Mucosa of descending colon (tissue), 3 donors: Measurements from ENCODE around the gene NECAP2. TPM values are rescaled to one million over a fixed set of nuclear protein-coding genes. Genes with fewer than 3 reads are reported as not detected.
"Not testable (repeated sequence)": the region's sequence is repeated elsewhere in the genome, so short reads cannot be mapped to it uniquely, and the experiment has no call there.

Experiments
- ATAC-seq: fragments of 200-7000 bp; cut with Tn5 transposase; one replicate; pipeline ENCODE4 v1.9.1; 2020; ENCODE audit warnings: mild to moderate bottlenecking, moderate library complexity
- DNase-seq, 3 donors: peaks; one replicate each; pipeline ENCODE4 v3.0.0-alpha.2; 2020
- H3K36me3 ChIP-seq: fragments of 200-600 bp; one replicate; pipeline ENCODE4 v1.8.0; 2021; ENCODE audit warnings: low read depth, mild to moderate bottlenecking
- H3K4me1 ChIP-seq: fragments of 200-600 bp; one replicate; pipeline ENCODE4 v1.8.0; 2021; ENCODE audit warnings: low read depth, mild to moderate bottlenecking
- H3K4me3 ChIP-seq: fragments of 200-600 bp; one replicate; pipeline ENCODE4 v1.8.0; 2021; ENCODE audit warnings: mild to moderate bottlenecking
- H3K9me3 ChIP-seq: fragments of 200-600 bp; one replicate; pipeline ENCODE4 v1.8.0; 2021; ENCODE audit warnings: mild to moderate bottlenecking
- intact Hi-C, 2 donors: fragments of 100-400 bp; cut with DNase I in 1 of 2; cut with micrococcal nuclease in 1 of 2; formaldehyde crosslinking; loops; one replicate each; pipeline versions ENCODE4 v1.11.0 to v1.11.1; 2022; cut with DNase I, micrococcal nuclease
- total RNA-seq, 3 donors: library from RNA; stranded (reverse); fragmentation: NEBNext Ultra II Directional in 2 of 3; extraction: Animal tissue kit (Norgen Biotek cat#: 25700) in 2 of 3; gene quantifications; one replicate each; pipeline versions ENCODE4 v1.2.1 to v1.2.4, GENCODE V29; 2021 to 2023
- TF ChIP-seq, protein P1 (sequence below): fragments of 200-600 bp; IDR thresholded peaks from one replicate; pipeline ENCODE4 v1.8.0; 2022; ENCODE audit warnings: antibody characterized with exemption, mild to moderate bottlenecking
- donor health status: DM: no; HTN: no; CAD: no; lungs with moderate emphysema.
- donor health status: DM: no; HTN: no; CAD: no.
- donor health status: DM: no; HTN: yes; CAD: no.

Gene NECAP2
- total RNA-seq, 3 donors from 2014 or later, result 34.4 to 50.9 (median 43.8) TPM

- TF ChIP-seq, protein P1, sequence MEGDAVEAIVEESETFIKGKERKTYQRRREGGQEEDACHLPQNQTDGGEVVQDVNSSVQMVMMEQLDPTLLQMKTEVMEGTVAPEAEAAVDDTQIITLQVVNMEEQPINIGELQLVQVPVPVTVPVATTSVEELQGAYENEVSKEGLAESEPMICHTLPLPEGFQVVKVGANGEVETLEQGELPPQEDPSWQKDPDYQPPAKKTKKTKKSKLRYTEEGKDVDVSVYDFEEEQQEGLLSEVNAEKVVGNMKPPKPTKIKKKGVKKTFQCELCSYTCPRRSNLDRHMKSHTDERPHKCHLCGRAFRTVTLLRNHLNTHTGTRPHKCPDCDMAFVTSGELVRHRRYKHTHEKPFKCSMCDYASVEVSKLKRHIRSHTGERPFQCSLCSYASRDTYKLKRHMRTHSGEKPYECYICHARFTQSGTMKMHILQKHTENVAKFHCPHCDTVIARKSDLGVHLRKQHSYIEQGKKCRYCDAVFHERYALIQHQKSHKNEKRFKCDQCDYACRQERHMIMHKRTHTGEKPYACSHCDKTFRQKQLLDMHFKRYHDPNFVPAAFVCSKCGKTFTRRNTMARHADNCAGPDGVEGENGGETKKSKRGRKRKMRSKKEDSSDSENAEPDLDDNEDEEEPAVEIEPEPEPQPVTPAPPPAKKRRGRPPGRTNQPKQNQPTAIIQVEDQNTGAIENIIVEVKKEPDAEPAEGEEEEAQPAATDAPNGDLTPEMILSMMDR, result no peak
- Histone ChIP-seq H3K4me3 (no peak overlapping the region), H3K4me1 (no peaks in the 10 kb centered on the region), H3K36me3 (no peaks in the 10 kb centered on the region), H3K9me3 (no peaks in the 10 kb centered on the region)
- ATAC-seq (no peak), DNase-seq (no peak)
- intact Hi-C loops, result no loop called here
These were observed 22.3 kb downstream of the NECAP2 start for GRCh38 chr1:16462773-16463330.

GRCh38 chr1:16464917-16465625 lies 24.5 kb downstream of the NECAP2 start:
- intact Hi-C loops, result no loop called here
- Histone ChIP-seq H3K9me3 (no peaks in the 10 kb centered on the region), H3K4me1 (no peaks in the 10 kb centered on the region), H3K36me3 (no peaks in the 10 kb centered on the region), H3K4me3 (no peak overlapping the region)
- TF ChIP-seq, protein P1, result no peak
- no peak for ATAC-seq
- DNase-seq, result no peak

GRCh38 chr1:16468558-16468957 lies 28.0 kb downstream of the NECAP2 start:
- intact Hi-C loops, result no loop called here
- Histone ChIP-seq H3K4me1 (no peaks in the 10 kb centered on the region), H3K4me3 (no peak overlapping the region), H3K9me3 (no peaks in the 10 kb centered on the region), H3K36me3 (peaks cover 4% of the 10 kb centered on the region)
- TF ChIP-seq, protein P1, result no peak
- DNase-seq (no peak), ATAC-seq (no peak)

DNA sequence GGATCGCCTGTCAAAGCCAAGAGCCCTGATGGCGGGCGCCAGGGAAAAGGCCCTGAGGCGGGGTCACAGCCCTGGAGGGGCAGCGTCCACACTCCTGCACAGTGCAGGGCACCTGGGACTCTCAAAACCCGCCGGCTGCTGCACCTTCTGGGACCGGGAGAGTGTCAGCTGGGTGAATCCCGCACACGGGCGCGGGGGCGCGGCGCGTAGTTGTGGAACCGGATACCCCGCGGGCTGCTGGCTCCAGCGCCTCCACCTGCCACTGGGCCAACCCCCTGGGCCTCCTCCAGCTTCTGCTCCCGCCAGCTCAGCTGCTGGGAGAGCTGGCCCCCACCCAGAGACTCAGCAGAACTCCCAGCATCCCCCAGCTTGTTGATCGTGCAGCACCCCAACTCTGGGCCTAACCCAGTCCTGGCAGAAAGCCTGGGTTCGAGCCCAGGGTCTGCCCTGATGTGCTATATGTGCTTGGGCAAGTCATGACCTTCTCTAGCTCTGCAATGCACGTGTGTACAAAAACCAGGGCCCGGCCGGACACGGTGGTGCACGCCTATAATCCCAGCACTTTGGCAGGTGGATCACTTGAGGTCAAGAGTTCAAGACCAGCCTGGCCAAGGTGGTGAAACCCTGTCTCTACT lies 33.8 kb downstream of the NECAP2 start:
- intact Hi-C loops, result no loop called here
- ATAC-seq (no peak), DNase-seq (no peak)
- Histone ChIP-seq H3K4me1 (no peaks in the 10 kb centered on the region), H3K36me3 (peaks cover 4% of the 10 kb centered on the region), H3K4me3 (no peak overlapping the region), H3K9me3 (no peaks in the 10 kb centered on the region)
- TF ChIP-seq, protein P1, result no peak

DNA sequence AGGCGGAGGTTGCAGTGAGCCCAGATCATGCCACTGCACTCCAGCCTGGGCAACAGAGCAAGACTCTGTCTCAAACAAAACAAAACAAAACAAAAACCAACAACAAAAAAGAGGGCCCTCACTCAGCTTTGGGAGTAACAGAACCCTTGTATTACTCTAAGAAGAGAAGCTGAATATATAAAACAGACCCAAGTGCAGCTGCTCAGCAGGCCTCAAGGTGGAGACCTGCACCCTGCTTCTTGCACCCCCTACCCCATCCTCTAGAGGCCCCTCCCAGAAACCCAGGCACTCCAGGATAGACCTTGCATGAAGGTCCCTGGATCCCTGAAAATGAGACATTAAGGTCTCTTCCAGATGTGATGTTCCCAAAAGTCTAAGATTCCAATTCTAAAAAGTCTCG lies 34.4 kb downstream of the NECAP2 start:
- H3K36me3 ChIP-seq, H3K9me3 ChIP-seq, H3K4me1 ChIP-seq, DNase-seq, ATAC-seq, intact Hi-C loops, H3K4me3 ChIP-seq: not testable (repeated sequence)

DNA sequence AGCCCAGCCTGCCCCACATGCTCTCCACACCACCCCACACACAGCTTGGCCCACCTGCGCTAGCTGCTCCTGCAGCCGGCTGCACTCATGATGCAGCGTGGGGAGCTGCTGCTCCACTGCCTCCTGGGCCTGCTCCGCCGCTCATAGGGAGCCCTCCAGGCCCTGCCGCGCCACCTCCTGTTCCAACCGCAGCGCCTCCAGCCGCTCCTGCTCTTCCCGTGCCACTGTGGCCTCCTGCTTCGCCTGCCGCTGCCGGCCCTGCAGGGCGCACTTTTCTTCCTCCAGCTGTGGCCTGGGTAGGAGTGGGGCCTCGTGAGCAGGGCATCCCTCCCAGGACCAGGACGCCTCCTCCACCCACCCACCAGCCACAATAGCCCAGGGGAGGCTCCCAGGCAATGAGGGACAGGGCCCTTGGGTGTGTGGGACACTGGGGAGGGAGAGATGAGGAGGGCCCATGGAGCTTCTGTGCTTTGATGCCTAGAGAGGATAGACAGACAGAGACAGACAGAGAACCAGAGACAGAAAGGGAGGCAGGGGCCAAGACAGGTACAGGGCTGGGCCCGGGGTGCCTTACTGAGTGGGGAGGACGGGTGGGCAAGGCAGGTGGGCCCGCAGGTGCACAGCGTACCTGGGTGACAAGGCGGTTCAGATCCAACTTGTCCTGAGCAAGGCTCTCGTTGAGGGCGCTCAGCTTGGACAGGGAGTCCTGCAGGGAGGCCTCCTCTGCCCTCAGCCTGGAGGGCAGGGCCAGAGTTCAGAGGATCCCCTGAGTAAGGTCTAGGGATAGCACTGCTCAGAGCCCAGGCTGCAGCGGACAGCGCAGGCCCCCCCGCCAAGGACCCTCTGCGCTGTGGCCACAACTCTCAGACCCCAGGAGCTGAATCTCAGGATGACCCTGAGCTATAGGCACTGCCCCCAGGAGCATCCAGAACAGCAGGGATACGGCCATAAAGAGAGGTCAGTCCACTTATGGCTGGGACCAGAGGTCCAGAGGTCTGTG lies 35.5 kb downstream of the NECAP2 start:
- H3K4me3 ChIP-seq, H3K4me1 ChIP-seq, intact Hi-C loops, H3K36me3 ChIP-seq, DNase-seq, H3K9me3 ChIP-seq: not testable (repeated sequence)
- peak; percentile 31 for ATAC-seq
